Activated CD4-positive, alpha-beta T cell treated with anti-CD3 and anti-CD28 coated beads, Interleukin-2, amount 50 U/mL, for 48 hours (primary cell): ENCODE results near the gene ADAMTSL2.

ENCODE experiments used
- DNase-seq, 2 experiments: peaks; one replicate each; pipeline ENCODE4 v3.0.0-alpha.2; 2020

Gene ADAMTSL2

GRCh38 chr9:133502112-133502511 is 32.4 kb upstream of the ADAMTSL2 start:
- no peak for DNase-seq

- DNase-seq = no peak
These were observed 29.2 kb upstream of the ADAMTSL2 start for GRCh38 chr9:133505186-133505830.

GRCh38 chr9:133505901-133506652 is 28.4 kb upstream of the ADAMTSL2 start:
- no peak for DNase-seq

GRCh38 chr9:133506653-133507038 is 27.9 kb upstream of the ADAMTSL2 start:
- DNase-seq = no peak

- no peak for DNase-seq
These were observed 27.1 kb upstream of the ADAMTSL2 start for GRCh38 chr9:133507246-133507965.

- DNase-seq = no peak
These were observed 26.5 kb upstream of the ADAMTSL2 start for GRCh38 chr9:133508046-133508445.

GRCh38 chr9:133509179-133510083 is 25.1 kb upstream of the ADAMTSL2 start:
- DNase-seq = no peak

GRCh38 chr9:133510926-133511505 is 23.5 kb upstream of the ADAMTSL2 start:
- no peak for DNase-seq

- no peak for DNase-seq
These were observed 22.9 kb upstream of the ADAMTSL2 start for GRCh38 chr9:133511607-133512006.

GRCh38 chr9:133512253-133513213 is 22.0 kb upstream of the ADAMTSL2 start:
- DNase-seq = no peak

- DNase-seq = no peak
These were observed 21.0 kb upstream of the ADAMTSL2 start for GRCh38 chr9:133513214-133514100.

GRCh38 chr9:133514460-133515239 is 19.9 kb upstream of the ADAMTSL2 start:
- no peak for DNase-seq

GRCh38 chr9:133515240-133515610 is 19.3 kb upstream of the ADAMTSL2 start:
- no peak for DNase-seq

- DNase-seq = no peak
These were observed 18.8 kb upstream of the ADAMTSL2 start for GRCh38 chr9:133515615-133516255.

GRCh38 chr9:133516256-133516960 is 18.1 kb upstream of the ADAMTSL2 start:
- no peak for DNase-seq

GRCh38 chr9:133516961-133517350 is 17.5 kb upstream of the ADAMTSL2 start:
- no peak for DNase-seq

GRCh38 chr9:133517711-133518110 is 16.8 kb upstream of the ADAMTSL2 start:
- no peak for DNase-seq

GRCh38 chr9:133518200-133518599 is 16.3 kb upstream of the ADAMTSL2 start:
- DNase-seq = no peak
